ENCODE results near the gene PTPRCAP.
"Not testable (repeated sequence)": the region's sequence is repeated elsewhere in the genome, so short reads cannot be mapped to it uniquely, and the experiment has no call there.

The PTPRCAP gene, protein sequence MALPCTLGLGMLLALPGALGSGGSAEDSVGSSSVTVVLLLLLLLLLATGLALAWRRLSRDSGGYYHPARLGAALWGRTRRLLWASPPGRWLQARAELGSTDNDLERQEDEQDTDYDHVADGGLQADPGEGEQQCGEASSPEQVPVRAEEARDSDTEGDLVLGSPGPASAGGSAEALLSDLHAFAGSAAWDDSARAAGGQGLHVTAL

DNA sequence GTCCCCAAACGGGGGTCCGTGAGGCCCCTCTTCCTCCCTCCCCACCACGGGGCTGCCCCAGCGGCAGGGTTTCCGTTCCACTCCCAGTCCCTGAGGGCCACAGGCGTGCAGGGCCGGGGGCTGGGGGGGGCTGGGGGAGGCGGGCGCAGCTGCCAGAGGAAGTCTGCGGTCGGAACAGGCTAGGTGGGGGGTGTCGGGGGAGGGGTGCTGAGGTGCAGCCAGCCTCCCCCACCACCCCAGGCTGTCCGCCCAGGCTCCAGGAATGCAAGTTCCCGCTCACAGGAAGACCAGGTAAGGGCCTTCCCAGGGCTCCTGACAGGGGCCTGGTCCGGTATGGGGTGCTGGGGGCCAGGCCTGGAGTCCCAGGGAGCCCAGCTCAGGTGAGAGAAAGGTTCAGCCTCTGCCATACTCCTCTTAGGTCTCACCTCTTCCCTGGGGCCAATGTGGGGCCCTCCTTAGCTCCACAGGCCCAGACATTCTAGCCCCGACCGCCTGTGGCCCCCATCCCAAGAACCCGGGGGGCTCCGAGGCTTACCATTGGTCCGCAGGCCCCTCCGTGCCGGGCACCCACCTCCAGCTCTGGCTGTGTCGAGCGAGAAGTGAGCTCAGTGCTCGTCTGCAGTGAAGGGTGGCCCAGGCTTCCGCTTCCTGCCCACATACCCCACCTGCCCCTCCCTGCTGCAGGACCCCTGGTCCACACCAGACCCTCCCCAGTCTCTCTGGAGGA is at the start of gene PTPRCAP:
Gene PTPRCAP, minus strand, starts transcription at position 601 of the 727 bp plus-strand sequence. Its CDS starts 63 bp downstream, at position 538.
- Histone ChIP-seq H3K9me3 (ENCODE audit: insufficient read depth, low read length) (no peaks in the 10 kb centered on the region), H3K9ac (ENCODE audit: insufficient read length, low read depth) (peak within 1 kb of the TSS; percentile 84), H3K4me1 (ENCODE audit: insufficient read depth, insufficient read length) (peaks cover 56% of the 10 kb centered on the region), H3K36me3 (ENCODE audit: insufficient read depth, insufficient read length, low read length) (peaks cover 93% of the 10 kb centered on the region), H3K4me3 (ENCODE audit: insufficient read length, low read depth) (no peak within 1 kb of the TSS), H3K27me3 (ENCODE audit: insufficient read depth, insufficient read length) (no peaks in the 10 kb centered on the region)
- no peak for DNase-seq (ENCODE audit: low read depth, low spot score)
- TF ChIP-seq SUZ12 (IDR thresholded peaks at IDR 0.05; ENCODE audit: extremely low read depth, insufficient read depth, insufficient read length) (no peak), ZNF274 (IDR thresholded peaks at IDR 0.05; ENCODE audit: low read depth, low read length) (no peak), YY1 (IDR thresholded peaks at IDR 0.05; ENCODE audit: insufficient read depth, insufficient read length) (no peak)

DNA sequence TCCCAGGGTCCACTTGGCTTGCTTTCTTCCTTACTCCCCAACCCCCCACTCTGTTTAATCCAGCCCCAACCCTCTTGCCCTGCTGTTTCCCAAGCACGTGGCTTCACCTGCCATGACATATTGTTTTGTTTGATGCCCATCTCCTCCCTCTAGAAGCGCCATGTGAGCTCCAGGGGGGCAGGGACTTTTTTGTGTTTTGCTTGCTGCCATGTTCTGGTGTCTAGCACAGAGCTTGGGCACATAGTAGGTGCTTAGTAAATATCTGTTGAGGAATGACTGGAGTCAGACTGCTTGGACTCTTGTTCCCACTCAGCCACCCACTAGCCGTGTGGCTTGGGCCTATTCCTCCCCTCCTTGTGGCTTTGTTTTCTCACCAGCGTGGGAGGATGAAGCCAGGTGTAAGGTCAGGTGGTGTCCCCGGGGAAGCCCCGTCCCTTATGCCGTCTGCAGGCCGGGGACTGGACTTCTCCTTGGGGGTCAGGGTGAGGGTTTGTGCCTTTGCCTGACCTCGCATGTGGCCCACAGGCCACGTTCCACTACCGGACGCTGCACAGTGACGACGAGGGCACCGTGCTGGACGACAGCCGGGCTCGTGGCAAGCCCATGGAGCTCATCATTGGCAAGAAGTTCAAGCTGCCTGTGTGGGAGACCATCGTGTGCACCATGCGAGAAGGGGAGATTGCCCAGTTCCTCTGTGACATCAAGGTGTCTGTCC is 49.2 kb upstream of the PTPRCAP start:
- DNase-seq (ENCODE audit: low read depth, low spot score) = no peak
- H3K9me3 ChIP-seq (ENCODE audit: insufficient read depth, low read length) = peaks cover 9% of the 10 kb centered on the region; the same call in 1 of the 2 replicates
- no peaks in the 10 kb centered on the region for H3K27me3 ChIP-seq (ENCODE audit: insufficient read depth, insufficient read length)
- TF ChIP-seq ZNF274 (IDR thresholded peaks at IDR 0.05; ENCODE audit: low read depth, low read length) (no peak), SUZ12 (IDR thresholded peaks at IDR 0.05; ENCODE audit: extremely low read depth, insufficient read depth, insufficient read length) (no peak), YY1 (IDR thresholded peaks at IDR 0.05; ENCODE audit: insufficient read depth, insufficient read length) (no peak)
- no peak overlapping the region for H3K4me3 ChIP-seq (ENCODE audit: insufficient read length, low read depth)
- H3K36me3 ChIP-seq (ENCODE audit: insufficient read depth, insufficient read length, low read length) = peaks cover 60% of the 10 kb centered on the region
- H3K4me1 ChIP-seq (ENCODE audit: insufficient read depth, insufficient read length) = peaks cover 11% of the 10 kb centered on the region
- no peak overlapping the region for H3K9ac ChIP-seq (ENCODE audit: insufficient read length, low read depth)

DNA sequence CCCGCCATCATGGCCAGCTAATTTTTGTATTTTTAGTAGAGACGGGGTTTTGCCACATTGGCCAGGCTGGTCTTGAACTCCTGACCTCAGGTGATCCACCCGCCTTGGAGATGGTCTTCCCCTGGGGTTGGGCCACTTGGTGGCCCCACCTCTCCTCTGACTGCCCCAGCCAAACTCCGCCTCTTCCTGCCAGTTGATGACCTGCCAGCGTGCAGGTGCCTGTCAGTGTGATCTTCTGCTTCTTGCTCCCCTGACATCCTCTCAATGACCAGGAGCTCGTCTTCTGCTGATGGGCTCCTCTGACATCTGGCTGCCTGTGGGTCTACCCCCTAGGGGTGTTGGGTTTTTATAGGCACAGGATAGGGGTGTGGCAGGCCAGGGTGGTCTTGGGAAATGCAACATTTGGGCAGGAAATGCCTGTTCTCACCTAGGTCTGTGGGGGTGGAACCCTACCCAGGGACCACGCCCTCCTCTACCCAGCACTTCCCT is 48.4 kb upstream of the PTPRCAP start:
- not testable (repeated sequence) for H3K9me3 ChIP-seq (ENCODE audit: insufficient read depth, low read length); DNase-seq (ENCODE audit: low read depth, low spot score); H3K27me3 ChIP-seq (ENCODE audit: insufficient read depth, insufficient read length); H3K4me1 ChIP-seq (ENCODE audit: insufficient read depth, insufficient read length); H3K4me3 ChIP-seq (ENCODE audit: insufficient read length, low read depth); H3K9ac ChIP-seq (ENCODE audit: insufficient read length, low read depth)
- H3K36me3 ChIP-seq (ENCODE audit: insufficient read depth, insufficient read length, low read length) = peaks cover 52% of the 10 kb centered on the region

DNA sequence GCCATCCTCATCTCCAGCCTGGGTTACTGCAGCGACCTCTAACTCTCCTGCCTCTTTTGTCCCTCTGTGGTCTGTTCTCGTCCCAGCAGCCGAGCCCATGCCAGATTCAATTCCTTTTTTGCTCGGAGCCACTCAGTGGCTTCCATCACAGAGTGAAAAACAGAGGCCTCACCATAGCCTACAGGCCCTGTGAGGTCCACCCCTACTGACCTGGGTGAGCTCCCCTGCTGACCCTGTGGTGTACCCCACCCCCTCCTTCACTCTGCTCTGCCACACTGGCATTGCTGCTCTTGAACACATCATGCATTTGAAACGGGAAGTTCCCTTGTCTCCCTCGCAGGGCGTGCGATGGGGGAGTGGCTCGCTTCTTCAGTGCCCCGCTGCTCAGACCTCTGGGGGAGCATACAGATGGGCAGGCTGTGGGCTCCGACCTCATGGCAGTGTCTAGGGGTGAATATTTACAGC is 47.4 kb upstream of the PTPRCAP start:
- Histone ChIP-seq H3K4me3 (ENCODE audit: insufficient read length, low read depth) (no peak overlapping the region), H3K36me3 (ENCODE audit: insufficient read depth, insufficient read length, low read length) (peaks cover 42% of the 10 kb centered on the region), H3K4me1 (ENCODE audit: insufficient read depth, insufficient read length) (peaks cover 9% of the 10 kb centered on the region), H3K27me3 (ENCODE audit: insufficient read depth, insufficient read length) (no peaks in the 10 kb centered on the region), H3K9me3 (ENCODE audit: insufficient read depth, low read length) (peaks cover 9% of the 10 kb centered on the region; the same call in 1 of the 2 replicates), H3K9ac (ENCODE audit: insufficient read length, low read depth) (no peak overlapping the region)
- DNase-seq (ENCODE audit: low read depth, low spot score) = no peak
- TF ChIP-seq YY1 (IDR thresholded peaks at IDR 0.05; ENCODE audit: insufficient read depth, insufficient read length) (no peak), ZNF274 (IDR thresholded peaks at IDR 0.05; ENCODE audit: low read depth, low read length) (no peak), SUZ12 (IDR thresholded peaks at IDR 0.05; ENCODE audit: extremely low read depth, insufficient read depth, insufficient read length) (no peak)

DNA sequence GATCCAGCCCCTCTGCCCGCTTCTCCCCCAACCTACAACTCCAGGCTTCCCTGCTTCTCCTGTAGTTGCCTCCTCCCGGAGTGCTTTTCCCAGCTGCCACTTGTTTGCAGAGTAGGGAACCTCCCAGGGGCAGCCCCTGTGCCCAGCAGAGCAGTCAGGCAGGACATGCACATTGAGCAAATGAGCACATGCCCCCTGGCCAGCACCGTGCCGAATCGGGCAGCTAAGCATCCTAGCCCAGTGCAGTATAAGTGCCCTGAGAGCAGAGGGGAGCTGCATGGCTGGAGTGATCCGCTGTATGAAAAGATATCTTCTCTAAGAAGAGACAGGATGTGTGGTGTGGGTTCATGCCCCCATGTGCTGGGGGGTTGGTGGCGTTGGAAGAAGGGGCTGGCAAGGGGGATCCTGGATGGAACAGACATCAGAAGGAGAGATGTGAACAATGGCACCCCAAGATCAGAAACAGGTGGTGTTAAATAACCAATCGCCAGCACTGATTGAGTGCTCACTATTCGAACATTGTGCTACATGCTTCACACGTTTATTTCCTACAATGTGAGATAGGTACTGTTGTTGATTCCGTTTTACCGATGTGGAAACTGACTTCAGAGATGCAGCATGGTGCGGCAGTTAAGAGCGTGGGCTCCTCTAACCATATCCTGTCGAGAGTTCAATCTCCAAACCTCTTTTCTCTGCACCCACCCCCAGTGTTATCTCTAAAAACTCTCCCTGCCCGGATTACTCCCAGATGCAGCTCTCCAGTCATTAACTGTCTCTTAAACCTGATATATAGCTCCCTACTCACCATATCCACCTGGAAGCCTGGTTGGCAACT is 46.6 kb upstream of the PTPRCAP start:
- H3K4me1 ChIP-seq (ENCODE audit: insufficient read depth, insufficient read length) = peaks cover 9% of the 10 kb centered on the region
- H3K4me3 ChIP-seq (ENCODE audit: insufficient read length, low read depth) = peak overlapping the region; percentile 2
- H3K9me3 ChIP-seq (ENCODE audit: insufficient read depth, low read length) = peaks cover 9% of the 10 kb centered on the region; the same call in 1 of the 2 replicates
- no peaks in the 10 kb centered on the region for H3K27me3 ChIP-seq (ENCODE audit: insufficient read depth, insufficient read length)
- DNase-seq (ENCODE audit: low read depth, low spot score) = no peak
- no peak for TF ChIP-seq SUZ12 (IDR thresholded peaks at IDR 0.05; ENCODE audit: extremely low read depth, insufficient read depth, insufficient read length)
- TF ChIP-seq ZNF274 (IDR thresholded peaks at IDR 0.05; ENCODE audit: low read depth, low read length) = no peak
- TF ChIP-seq YY1 (IDR thresholded peaks at IDR 0.05; ENCODE audit: insufficient read depth, insufficient read length) = no peak
- peaks cover 34% of the 10 kb centered on the region for H3K36me3 ChIP-seq (ENCODE audit: insufficient read depth, insufficient read length, low read length)
- H3K9ac ChIP-seq (ENCODE audit: insufficient read length, low read depth) = peak overlapping the region; percentile 12

DNA sequence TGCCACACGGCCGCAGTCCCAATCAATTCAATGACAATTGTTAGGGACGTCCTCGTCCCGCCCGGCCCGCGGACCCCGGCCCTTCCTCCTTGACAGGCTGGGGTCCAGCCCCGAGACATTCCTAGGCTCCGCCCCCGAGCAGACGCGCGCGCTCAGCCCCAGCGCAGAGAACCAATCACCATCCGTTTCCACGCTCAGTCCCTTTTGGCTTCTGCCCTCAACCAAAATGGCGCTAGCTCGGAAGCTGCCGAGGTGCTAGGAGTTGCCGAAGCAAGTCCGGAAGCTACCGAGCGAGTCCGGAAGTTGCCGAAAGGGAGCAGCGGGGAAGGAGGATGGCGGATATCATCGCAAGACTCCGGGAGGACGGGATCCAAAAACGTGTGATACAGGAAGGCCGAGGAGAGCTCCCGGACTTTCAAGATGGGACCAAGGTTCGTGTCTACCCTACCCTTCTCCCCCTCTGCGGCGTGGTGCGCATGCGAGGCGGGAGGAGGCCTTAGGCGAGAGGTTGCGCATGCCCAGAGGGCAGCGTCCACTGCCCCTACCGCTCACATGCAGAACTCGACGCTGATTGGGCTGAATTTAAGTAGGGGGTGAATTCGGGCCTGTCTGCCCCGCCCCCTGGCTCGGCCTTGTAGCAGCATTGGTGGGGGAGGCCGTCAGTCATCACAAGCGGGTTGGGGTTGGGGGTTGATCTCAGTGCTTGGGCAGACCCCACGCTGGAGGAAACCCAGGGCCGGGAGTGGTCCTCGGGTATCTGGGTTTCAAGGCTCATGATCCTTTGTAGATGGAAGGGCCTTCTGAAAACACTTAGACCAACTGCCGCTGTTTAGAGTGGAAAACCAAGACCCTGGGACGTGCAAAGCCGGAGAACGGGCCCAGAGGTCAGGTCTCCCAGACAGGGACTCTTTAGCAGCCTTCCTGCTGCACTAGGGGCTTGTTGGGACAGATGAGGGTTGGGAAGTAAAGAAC is 45.6 kb upstream of the PTPRCAP start, which contains the start of gene AIP:
Gene AIP, plus strand, starts transcription at position 200 of the 972 bp plus-strand sequence. Its CDS starts 133 bp downstream, at position 333.
- Histone ChIP-seq H3K9me3 (ENCODE audit: insufficient read depth, low read length) (peaks cover 15% of the 10 kb centered on the region), H3K9ac (ENCODE audit: insufficient read length, low read depth) (peak within 1 kb of the TSS; percentile 81), H3K4me3 (ENCODE audit: insufficient read length, low read depth) (peak within 1 kb of the TSS; percentile 65), H3K36me3 (ENCODE audit: insufficient read depth, insufficient read length, low read length) (peaks cover 27% of the 10 kb centered on the region), H3K27me3 (ENCODE audit: insufficient read depth, insufficient read length) (no peaks in the 10 kb centered on the region), H3K4me1 (ENCODE audit: insufficient read depth, insufficient read length) (peaks cover 9% of the 10 kb centered on the region)
- DNase-seq (ENCODE audit: low read depth, low spot score) = peak; percentile 99
- no peak for TF ChIP-seq ZNF274 (IDR thresholded peaks at IDR 0.05; ENCODE audit: low read depth, low read length)
- peak; percentile 98 for TF ChIP-seq YY1 (IDR thresholded peaks at IDR 0.05; ENCODE audit: insufficient read depth, insufficient read length)

All from NT2/D1 (cell line).